GM19023 (cell line): ENCODE measurements around the gene NHS.
A peak's percentile ranks its signal among the peaks of the same experiment; 100 is the strongest.

Experiments
- ATAC-seq: cut with Tn5 transposase; IDR thresholded peaks from one replicate; pipeline ENCODE4 v1.9.1; 2021; ENCODE audit warnings: mild to moderate bottlenecking, moderate library complexity; ENCODE audit not compliant: unreplicated experiment

NHS gene

GRCh38 chrX:17655211-17656034, 280.4 kb downstream of the NHS start:
- ATAC-seq = no peak

GRCh38 chrX:17656035-17656418, 281.0 kb downstream of the NHS start:
- ATAC-seq = no peak

- no peak for ATAC-seq
These were observed 281.6 kb downstream of the NHS start for GRCh38 chrX:17656556-17656955.

DNA sequence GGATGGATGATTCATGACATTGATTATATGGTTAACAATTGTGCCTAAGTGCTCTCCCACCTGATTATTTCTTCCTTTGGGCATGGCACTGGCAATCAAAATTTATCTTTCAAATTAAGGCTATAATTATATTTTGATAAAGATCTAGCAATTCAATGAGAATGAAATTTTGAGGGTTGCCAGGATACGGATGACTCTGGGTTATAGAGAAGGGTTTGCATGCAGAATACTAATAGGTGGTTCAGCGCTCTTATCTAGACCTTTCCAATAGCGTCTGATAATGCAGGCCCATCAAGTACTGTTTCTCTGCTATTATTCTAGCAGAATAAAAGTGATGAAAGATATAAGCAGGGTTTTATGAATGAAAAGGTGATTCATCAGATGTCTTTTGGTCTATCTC, 287.4 kb downstream of the NHS start:
- ATAC-seq = no peak

DNA sequence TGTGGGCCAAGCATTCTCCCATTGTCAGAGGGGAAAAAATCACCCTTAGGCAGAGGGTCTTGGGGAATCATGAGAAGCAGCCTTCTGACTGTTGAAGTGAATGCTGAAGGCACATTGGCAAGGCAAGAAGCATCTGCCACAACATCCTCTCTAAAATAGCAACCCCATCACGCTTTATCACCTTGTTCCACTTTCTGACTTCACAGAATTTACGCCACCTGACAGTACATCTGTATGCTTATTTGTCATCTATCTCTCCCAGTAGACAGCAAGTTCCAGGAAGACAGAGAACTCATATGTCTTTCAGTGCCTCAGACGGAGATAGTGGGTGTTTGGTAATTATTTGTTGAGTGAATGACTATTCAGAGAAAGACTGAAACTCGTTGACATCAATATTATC, 293.9 kb downstream of the NHS start:
- no peak for ATAC-seq

DNA sequence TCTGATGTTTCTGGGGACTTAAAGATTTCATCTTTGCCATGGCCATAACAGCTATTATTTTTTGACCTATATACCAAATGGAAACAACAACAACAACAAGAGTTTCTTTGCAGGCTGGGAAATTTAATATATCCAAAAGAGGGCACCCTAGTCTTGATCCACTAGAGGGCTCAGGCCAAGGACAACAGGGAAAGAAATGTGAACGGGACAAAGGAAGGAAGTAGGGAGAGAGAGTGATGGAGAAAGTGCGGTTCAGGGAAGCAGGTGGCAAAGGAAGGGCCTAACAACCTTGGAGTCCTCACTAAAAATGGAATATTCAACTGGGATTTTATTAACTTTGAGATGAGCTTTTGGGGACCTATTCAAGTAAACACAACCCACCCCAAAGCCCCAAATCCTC, 294.5 kb downstream of the NHS start:
- ATAC-seq = no peak

DNA sequence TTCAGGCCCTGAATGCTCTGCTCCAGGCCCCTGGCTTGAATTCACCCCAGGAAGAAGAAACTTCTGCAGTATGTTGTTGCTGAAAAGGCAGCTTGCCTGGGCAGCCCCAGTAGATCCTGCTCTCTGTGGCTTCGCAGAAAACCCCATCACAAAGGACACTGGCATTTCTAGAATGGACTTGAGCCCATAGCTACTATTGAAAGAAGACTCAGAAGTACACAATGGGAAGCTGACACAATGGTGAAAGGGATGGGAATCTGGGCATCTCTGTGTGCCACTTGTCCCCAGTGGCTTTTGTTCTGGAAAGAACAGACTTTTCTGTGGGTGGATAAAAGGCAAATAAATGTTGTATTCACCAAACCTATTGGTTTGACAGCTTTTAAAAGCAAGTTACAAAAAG, 294.9 kb downstream of the NHS start:
- no peak for ATAC-seq

GRCh38 chrX:17670874-17671273, 295.9 kb downstream of the NHS start:
- ATAC-seq = no peak

- no peak for ATAC-seq
These were observed 299.6 kb downstream of the NHS start for GRCh38 chrX:17674601-17675000.

DNA sequence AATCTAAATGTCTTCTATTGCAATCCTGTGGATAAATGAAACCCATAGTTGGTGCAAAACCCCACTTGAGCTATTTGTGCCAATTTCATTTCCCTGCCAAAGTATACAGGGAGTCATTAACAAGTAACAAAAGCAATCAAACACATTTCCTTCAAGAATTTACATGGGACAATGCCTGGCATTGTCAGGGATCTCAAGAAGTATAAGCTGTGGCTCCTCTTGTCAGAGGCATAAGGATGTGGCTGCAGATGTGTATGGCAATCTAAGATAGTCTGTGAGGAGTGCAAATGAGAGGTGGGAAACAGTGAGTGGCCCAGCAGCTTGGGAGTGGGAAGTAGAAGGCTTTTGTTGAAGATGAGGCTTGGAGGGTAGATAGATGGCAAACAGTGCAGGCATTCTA, 304.3 kb downstream of the NHS start:
- ATAC-seq = no peak

- no peak for ATAC-seq
These were observed 304.8 kb downstream of the NHS start for GRCh38 chrX:17679820-17680219.

DNA sequence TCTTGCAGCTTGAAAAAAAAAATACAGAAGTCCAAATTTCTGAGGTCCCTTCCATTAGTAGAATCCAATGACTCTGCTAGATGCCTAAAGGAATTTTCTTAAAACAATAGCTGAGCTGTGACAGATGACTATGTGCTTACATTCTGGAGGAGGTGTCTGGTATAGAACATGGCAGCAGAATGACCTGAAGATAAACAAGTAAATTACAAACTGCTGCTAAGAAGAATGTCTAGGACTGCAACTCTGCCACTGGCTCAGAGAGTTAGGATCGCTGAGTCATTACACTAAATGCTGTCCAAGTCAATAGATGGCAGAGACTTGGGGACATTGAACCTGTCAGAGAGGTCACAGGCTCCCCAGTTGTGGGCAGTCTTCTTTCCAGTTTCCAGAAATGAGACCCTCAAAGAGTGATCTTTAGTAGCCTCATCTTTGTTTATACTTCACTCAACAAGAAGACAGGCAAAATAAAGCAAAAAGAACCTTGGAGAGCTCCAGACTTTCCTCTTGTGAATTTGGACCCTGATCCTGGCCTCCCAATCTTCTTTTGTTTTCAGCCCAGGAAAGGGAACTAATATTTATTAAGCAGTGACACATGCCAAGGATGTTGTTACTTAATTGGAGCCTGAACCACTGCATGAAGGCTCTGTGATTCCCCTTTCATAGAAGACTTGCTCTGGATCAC, 305.9 kb downstream of the NHS start:
- ATAC-seq = no peak

GRCh38 chrX:17682259-17682658, 307.3 kb downstream of the NHS start:
- no peak for ATAC-seq

GRCh38 chrX:17685026-17685425, 310.0 kb downstream of the NHS start:
- no peak for ATAC-seq

DNA sequence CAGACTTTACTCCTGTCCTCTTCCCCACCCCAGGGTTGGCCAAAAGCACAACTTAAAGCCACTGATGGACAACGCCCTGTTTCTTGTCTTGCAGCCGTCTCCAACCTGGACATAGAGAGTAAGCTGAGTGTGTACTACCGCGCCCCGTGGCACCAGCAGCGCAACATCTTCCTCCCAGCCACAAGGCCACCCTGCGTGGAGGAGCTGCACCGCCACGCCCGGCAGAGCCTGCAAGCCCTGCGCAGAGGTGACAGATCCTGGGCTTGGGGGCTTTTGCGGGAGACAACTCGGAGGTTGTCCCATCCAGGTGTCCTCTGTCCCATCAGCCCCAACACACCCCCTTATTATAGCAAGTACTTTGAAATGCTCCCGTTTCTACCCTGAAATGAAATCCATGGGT, 312.6 kb downstream of the NHS start:
- no peak for ATAC-seq

DNA sequence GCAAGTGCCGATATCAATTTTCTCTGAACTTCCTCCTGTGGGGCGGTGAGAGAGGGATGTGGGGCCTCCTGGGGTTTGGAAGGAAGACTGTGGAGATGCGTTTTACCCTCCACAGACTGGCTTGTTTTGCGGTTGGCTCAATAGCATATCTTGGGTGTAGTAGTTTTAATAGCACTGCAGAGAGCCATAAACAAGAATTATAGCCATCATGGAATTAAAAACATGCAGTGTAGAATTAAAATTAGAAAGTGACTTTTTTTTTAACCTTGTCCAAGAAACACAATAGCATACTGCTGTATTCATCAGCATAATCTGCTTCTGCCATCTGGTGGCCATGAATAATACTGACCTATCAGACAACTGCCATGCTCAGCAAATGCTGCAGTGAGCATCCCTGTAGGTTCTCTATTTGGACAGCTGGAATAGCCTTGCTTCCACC, 315.0 kb downstream of the NHS start:
- peak; percentile 82 for ATAC-seq

DNA sequence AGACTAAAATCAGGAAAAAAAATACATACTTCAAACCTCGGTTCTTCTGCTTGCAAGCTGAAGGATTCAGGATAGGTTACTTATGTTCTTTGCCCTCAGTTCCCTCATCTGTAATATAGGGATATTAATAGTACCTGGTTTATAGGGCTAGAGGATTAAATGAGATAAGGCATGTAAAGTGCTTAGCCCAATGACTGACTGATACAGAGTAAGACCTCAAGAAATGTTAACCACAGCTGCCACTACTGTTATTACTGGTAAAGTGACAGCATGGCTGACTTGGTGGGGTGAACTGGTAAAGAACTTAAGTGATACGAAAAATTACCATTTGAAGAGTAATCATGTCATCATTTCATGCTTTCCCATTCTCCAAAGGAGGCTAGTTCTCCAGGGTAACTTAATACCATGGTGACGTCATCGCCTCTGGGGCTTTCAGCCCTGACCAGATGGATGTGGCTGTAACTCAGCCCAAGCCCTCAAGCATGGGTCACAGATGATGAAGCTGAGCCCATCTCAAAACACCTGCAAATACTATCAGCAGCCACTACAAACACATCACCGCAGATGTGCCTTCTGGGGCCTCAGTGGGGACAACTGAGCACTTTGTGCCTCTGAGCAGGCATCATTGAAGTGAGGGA, 317.8 kb downstream of the NHS start:
- ATAC-seq = no peak

- ATAC-seq = no peak
These were observed 322.2 kb downstream of the NHS start for GRCh38 chrX:17697191-17697590.

- ATAC-seq = no peak
These were observed 326.0 kb downstream of the NHS start for GRCh38 chrX:17700976-17701375.

DNA sequence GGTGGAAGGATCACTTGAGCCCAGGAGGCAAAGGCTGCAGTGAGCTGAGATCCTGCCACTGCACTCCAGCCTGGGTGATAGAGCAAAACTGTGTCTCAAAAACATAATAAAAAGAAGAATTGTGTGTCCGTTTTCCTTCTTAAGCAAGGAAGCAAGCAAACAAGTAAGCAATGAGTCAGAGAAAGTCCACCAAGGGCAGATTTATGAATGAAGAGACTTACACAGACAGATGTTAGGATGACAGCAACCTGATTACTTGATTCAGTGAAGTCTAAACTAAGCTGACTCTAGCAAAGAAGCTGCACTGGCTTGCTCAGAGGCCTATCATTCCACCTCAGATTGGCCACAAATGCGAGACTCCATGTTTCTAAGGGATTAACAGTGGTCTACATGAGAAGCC, 328.2 kb downstream of the NHS start:
- ATAC-seq = no peak

- no peak for ATAC-seq
These were observed 330.2 kb downstream of the NHS start for GRCh38 chrX:17705211-17705610.

DNA sequence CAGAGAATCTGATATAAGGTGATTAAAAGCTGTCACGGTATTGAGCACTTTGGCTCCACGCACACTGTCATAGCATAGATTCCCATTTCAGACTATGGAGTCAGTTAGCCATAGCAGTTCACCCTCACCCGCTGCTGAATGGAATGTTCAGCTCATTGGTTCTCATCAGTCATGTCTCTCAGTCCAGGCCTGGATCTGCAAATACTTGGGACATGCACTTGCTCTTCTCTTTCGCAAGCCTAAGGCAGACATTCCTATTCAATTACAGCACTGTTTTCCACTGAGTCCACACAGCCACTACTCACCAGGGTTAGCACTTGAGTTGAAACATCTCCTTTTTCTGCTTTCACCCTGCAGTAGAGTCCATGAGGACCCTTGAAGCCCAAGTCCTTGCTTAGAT, 331.7 kb downstream of the NHS start:
- no peak for ATAC-seq
